Astrocyte (in vitro differentiated cells and primary cell): ENCODE results near the gene DIDO1. TPM values are rescaled to one million over a fixed set of nuclear protein-coding genes. Genes with fewer than 3 reads are reported as not detected.

Experiments used
- DNase-seq: peaks from one replicate; pipeline ENCODE4 v3.0.0-alpha.2; 2010; ENCODE audit warnings: low read depth
- FAIRE-seq: peaks from 2 replicates; lab custom pipeline; 2011; peaks lifted over from hg19 to GRCh38; lab: Jason Lieb, UNC
- H2AFZ ChIP-seq: 2 replicates; pipeline ENCODE4 v1.6.0; 2012; ENCODE audit warnings: low read depth, low read length, inconsistent platforms
- H3K27ac ChIP-seq: 2 replicates; pipeline ENCODE4 v1.5.1; 2011; ENCODE audit warnings: low read depth, low read length, inconsistent platforms
- H3K27me3 ChIP-seq: 2 replicates; pipeline ENCODE4 v1.6.0; 2011; ENCODE audit warnings: low read length, inconsistent platforms; ENCODE audit not compliant: insufficient read depth
- H3K36me3 ChIP-seq: 2 replicates; pipeline ENCODE4 v1.5.1; 2011; ENCODE audit warnings: low read length, inconsistent platforms; ENCODE audit not compliant: insufficient read depth
- H3K4me1 ChIP-seq: 2 replicates; pipeline ENCODE4 v1.5.1; 2011; ENCODE audit warnings: low read length, inconsistent platforms; ENCODE audit not compliant: insufficient read depth
- H3K4me2 ChIP-seq: 2 replicates; pipeline ENCODE4 v1.6.0; 2012; ENCODE audit warnings: low read length, inconsistent platforms
- H3K4me3 ChIP-seq: 2 replicates; pipeline ENCODE4 v1.5.1; 2011; ENCODE audit warnings: low read depth, mild to moderate bottlenecking, low read length, inconsistent platforms; ENCODE audit not compliant: insufficient read depth
- H3K79me2 ChIP-seq: 2 replicates; pipeline ENCODE4 v1.6.0; 2012; ENCODE audit warnings: mild to moderate bottlenecking, low read length, inconsistent platforms; ENCODE audit not compliant: insufficient read depth
- H3K9ac ChIP-seq: 2 replicates; pipeline ENCODE4 v1.6.0; 2012; ENCODE audit warnings: mild to moderate bottlenecking, low read length, inconsistent platforms
- H3K9me3 ChIP-seq: 2 replicates; pipeline ENCODE4 v1.5.1; 2012; ENCODE audit warnings: low read depth, mild to moderate bottlenecking, low read length, inconsistent platforms; ENCODE audit not compliant: insufficient read depth
- H4K20me1 ChIP-seq: 2 replicates; pipeline ENCODE4 v1.6.0; 2012; ENCODE audit warnings: low read length, inconsistent platforms; ENCODE audit not compliant: insufficient read depth
- H3K27ac Mint-ChIP-seq: one replicate; pipeline ENCODE4 v1.8.0; 2021; ENCODE audit warnings: mild to moderate bottlenecking, mixed read lengths; ENCODE audit not compliant: unreplicated experiment
- H3K27me3 Mint-ChIP-seq: one replicate; pipeline ENCODE4 v1.8.0; 2021; ENCODE audit warnings: low read depth, mixed read lengths; ENCODE audit not compliant: unreplicated experiment
- H3K36me3 Mint-ChIP-seq: one replicate; pipeline ENCODE4 v1.8.0; 2021; ENCODE audit warnings: low read depth, mixed read lengths; ENCODE audit not compliant: unreplicated experiment
- H3K4me1 Mint-ChIP-seq: one replicate; pipeline ENCODE4 v1.8.0; 2021; ENCODE audit warnings: low read depth, mixed read lengths; ENCODE audit not compliant: unreplicated experiment
- H3K4me3 Mint-ChIP-seq: one replicate; pipeline ENCODE4 v1.8.0; 2021; ENCODE audit warnings: mild to moderate bottlenecking, moderate library complexity, mixed read lengths; ENCODE audit not compliant: unreplicated experiment
- H3K9me3 Mint-ChIP-seq: one replicate; pipeline ENCODE4 v1.8.0; 2021; ENCODE audit warnings: mild to moderate bottlenecking, mixed read lengths; ENCODE audit not compliant: unreplicated experiment
- CTCF ChIP-seq: IDR thresholded peaks from 2 replicates; pipeline ENCODE4 v1.5.1; 2011; ENCODE audit warnings: low read depth, mild to moderate bottlenecking, inconsistent platforms, low read length, moderate library complexity; ENCODE audit not compliant: insufficient read depth
- EZH2 ChIP-seq: IDR thresholded peaks from 2 replicates; pipeline ENCODE4 v1.6.1; 2012; ENCODE audit warnings: mild to moderate bottlenecking, low read length, inconsistent platforms; ENCODE audit not compliant: insufficient read depth
- total RNA-seq: library from RNA; stranded (reverse); gene quantifications from 2 replicates; pipeline ENCODE4 v1.2.1, GENCODE V29; 2021

Gene DIDO1
- total RNA-seq, 1 donor from 2014 or later = 39.0 TPM

- H3K9me3 ChIP-seq = no peaks in the 10 kb centered on the region
- H3K27ac ChIP-seq = no peak overlapping the region
- Mint-ChIP-seq H3K36me3 (peaks cover 2% of the 10 kb centered on the region), H3K9me3 (no peaks in the 10 kb centered on the region), H3K27me3 (peaks cover 20% of the 10 kb centered on the region), H3K27ac (no peak overlapping the region), H3K4me3 (no peak overlapping the region), H3K4me1 (no peaks in the 10 kb centered on the region)
- H3K36me3 ChIP-seq = no peaks in the 10 kb centered on the region
- no peaks in the 10 kb centered on the region for H3K4me1 ChIP-seq
- H3K9ac ChIP-seq = no peak overlapping the region
- H3K4me3 ChIP-seq = no peak overlapping the region
- H2AFZ ChIP-seq = no peak overlapping the region
- DNase-seq = no peak
- no peak for TF ChIP-seq EZH2
- no peak for TF ChIP-seq CTCF
- no peaks in the 10 kb centered on the region for H3K79me2 ChIP-seq
- no peaks in the 10 kb centered on the region for H3K27me3 ChIP-seq
- no peak for FAIRE-seq
- no peaks in the 10 kb centered on the region for H4K20me1 ChIP-seq
- no peak overlapping the region for H3K4me2 ChIP-seq
Measured at GRCh38 chr20:62966212-62967148, 40.2 kb upstream of the DIDO1 start.

GRCh38 chr20:62965363-62965771 is 39.1 kb upstream of the DIDO1 start:
- no peaks in the 10 kb centered on the region for H3K9me3 ChIP-seq
- no peaks in the 10 kb centered on the region for H3K4me1 ChIP-seq
- FAIRE-seq (no peak), DNase-seq (no peak)
- peaks cover 17% of the 10 kb centered on the region for H3K27me3 Mint-ChIP-seq
- no peaks in the 10 kb centered on the region for H3K27me3 ChIP-seq
- H3K9me3 Mint-ChIP-seq = no peaks in the 10 kb centered on the region
- no peaks in the 10 kb centered on the region for H4K20me1 ChIP-seq
- no peak overlapping the region for H3K27ac Mint-ChIP-seq
- no peaks in the 10 kb centered on the region for H3K36me3 ChIP-seq
- H3K4me2 ChIP-seq = no peak overlapping the region
- H3K4me3 ChIP-seq = no peak overlapping the region
- H3K36me3 Mint-ChIP-seq = peaks cover 2% of the 10 kb centered on the region
- no peak overlapping the region for H3K4me3 Mint-ChIP-seq
- H3K27ac ChIP-seq = no peak overlapping the region
- H2AFZ ChIP-seq = no peak overlapping the region
- H3K9ac ChIP-seq = no peak overlapping the region
- H3K79me2 ChIP-seq = no peaks in the 10 kb centered on the region
- TF ChIP-seq EZH2 (no peak), CTCF (no peak)
- no peaks in the 10 kb centered on the region for H3K4me1 Mint-ChIP-seq

- Mint-ChIP-seq H3K9me3 (no peaks in the 10 kb centered on the region), H3K27me3 (peaks cover 21% of the 10 kb centered on the region), H3K4me1 (no peaks in the 10 kb centered on the region), H3K4me3 (no peak overlapping the region), H3K27ac (no peak overlapping the region), H3K36me3 (peaks cover 6% of the 10 kb centered on the region)
- DNase-seq = no peak
- no peak for FAIRE-seq
- H3K9me3 ChIP-seq = no peaks in the 10 kb centered on the region
- H3K4me2 ChIP-seq = no peak overlapping the region
- H3K79me2 ChIP-seq = no peaks in the 10 kb centered on the region
- H4K20me1 ChIP-seq = no peaks in the 10 kb centered on the region
- H3K27me3 ChIP-seq = no peaks in the 10 kb centered on the region
- H3K4me3 ChIP-seq = no peak overlapping the region
- no peaks in the 10 kb centered on the region for H3K36me3 ChIP-seq
- no peak overlapping the region for H3K9ac ChIP-seq
- H2AFZ ChIP-seq = no peak overlapping the region
- TF ChIP-seq EZH2 (no peak), CTCF (no peak)
- H3K27ac ChIP-seq = no peak overlapping the region
- H3K4me1 ChIP-seq = no peaks in the 10 kb centered on the region
Measured at GRCh38 chr20:62964700-62965099, 38.4 kb upstream of the DIDO1 start.
